ENCODE results near the gene FBXO41.
A peak's percentile ranks its signal among the peaks of the same experiment; 100 is the strongest.

The FBXO41 gene

GRCh38 chr2:73284296-73285158, at the start of gene FBXO41:
FBXO41 (minus strand) TSS chr2:73284478; CDS start chr2:73269630, 14,848 bp downstream.
- peak within 1 kb of the TSS; percentile 62 for H3K4me3 ChIP-seq (replicated peaks; ENCODE audit: low read depth, low read length)
- TF ChIP-seq CTCF (IDR thresholded peaks at IDR 0.05; ENCODE audit: low read depth, low read length, missing control alignments) = no peak
- DNase-seq (ENCODE audit: extremely low read depth, low read depth) = no peak

- TF ChIP-seq CTCF (IDR thresholded peaks at IDR 0.05; ENCODE audit: low read depth, low read length, missing control alignments) = no peak
- no peak for DNase-seq (ENCODE audit: extremely low read depth, low read depth)
Observed at GRCh38 chr2:73334045-73334444, 49.8 kb upstream of the FBXO41 start.

GRCh38 chr2:73333564-73333963, 49.3 kb upstream of the FBXO41 start:
- DNase-seq (ENCODE audit: extremely low read depth, low read depth) = no peak
- H3K4me3 ChIP-seq (replicated peaks; ENCODE audit: low read depth, low read length) = no peak overlapping the region
- TF ChIP-seq CTCF (IDR thresholded peaks at IDR 0.05; ENCODE audit: low read depth, low read length, missing control alignments) = no peak

More at GRCh38 chr2:73334045-73334444, 49.8 kb upstream of the FBXO41 start:
- no peak overlapping the region for H3K4me3 ChIP-seq (replicated peaks; ENCODE audit: low read depth, low read length)

GRCh38 chr2:73324126-73324725, 39.9 kb upstream of the FBXO41 start:
- DNase-seq (ENCODE audit: extremely low read depth, low read depth) = no peak
- H3K4me3 ChIP-seq (replicated peaks; ENCODE audit: low read depth, low read length) = no peak overlapping the region
- TF ChIP-seq CTCF (IDR thresholded peaks at IDR 0.05; ENCODE audit: low read depth, low read length, missing control alignments) = no peak

- DNase-seq (ENCODE audit: extremely low read depth, low read depth) = no peak
- H3K4me3 ChIP-seq (replicated peaks; ENCODE audit: low read depth, low read length) = no peak overlapping the region
- TF ChIP-seq CTCF (IDR thresholded peaks at IDR 0.05; ENCODE audit: low read depth, low read length, missing control alignments) = no peak
Observed at GRCh38 chr2:73323551-73323950, 39.3 kb upstream of the FBXO41 start.

- TF ChIP-seq CTCF (IDR thresholded peaks at IDR 0.05; ENCODE audit: low read depth, low read length, missing control alignments) = no peak
- no peak overlapping the region for H3K4me3 ChIP-seq (replicated peaks; ENCODE audit: low read depth, low read length)
- DNase-seq (ENCODE audit: extremely low read depth, low read depth) = no peak
Observed at GRCh38 chr2:73314441-73314840, 30.2 kb upstream of the FBXO41 start.

Measured in HFF-Myc (cell line).